Measurements from ENCODE around the gene TPST1. TPM values are rescaled to one million over a fixed set of nuclear protein-coding genes. Genes with fewer than 3 reads are reported as not detected.
"Not testable (repeated sequence)": the region's sequence is repeated elsewhere in the genome, so short reads cannot be mapped to it uniquely, and the experiment has no call there.

TPST1 gene
- polyA plus RNA-seq (2013, experiment 1 of 2): 58.0 TPM
- 58.7 TPM for polyA plus RNA-seq (2013, experiment 2 of 2)

DNA sequence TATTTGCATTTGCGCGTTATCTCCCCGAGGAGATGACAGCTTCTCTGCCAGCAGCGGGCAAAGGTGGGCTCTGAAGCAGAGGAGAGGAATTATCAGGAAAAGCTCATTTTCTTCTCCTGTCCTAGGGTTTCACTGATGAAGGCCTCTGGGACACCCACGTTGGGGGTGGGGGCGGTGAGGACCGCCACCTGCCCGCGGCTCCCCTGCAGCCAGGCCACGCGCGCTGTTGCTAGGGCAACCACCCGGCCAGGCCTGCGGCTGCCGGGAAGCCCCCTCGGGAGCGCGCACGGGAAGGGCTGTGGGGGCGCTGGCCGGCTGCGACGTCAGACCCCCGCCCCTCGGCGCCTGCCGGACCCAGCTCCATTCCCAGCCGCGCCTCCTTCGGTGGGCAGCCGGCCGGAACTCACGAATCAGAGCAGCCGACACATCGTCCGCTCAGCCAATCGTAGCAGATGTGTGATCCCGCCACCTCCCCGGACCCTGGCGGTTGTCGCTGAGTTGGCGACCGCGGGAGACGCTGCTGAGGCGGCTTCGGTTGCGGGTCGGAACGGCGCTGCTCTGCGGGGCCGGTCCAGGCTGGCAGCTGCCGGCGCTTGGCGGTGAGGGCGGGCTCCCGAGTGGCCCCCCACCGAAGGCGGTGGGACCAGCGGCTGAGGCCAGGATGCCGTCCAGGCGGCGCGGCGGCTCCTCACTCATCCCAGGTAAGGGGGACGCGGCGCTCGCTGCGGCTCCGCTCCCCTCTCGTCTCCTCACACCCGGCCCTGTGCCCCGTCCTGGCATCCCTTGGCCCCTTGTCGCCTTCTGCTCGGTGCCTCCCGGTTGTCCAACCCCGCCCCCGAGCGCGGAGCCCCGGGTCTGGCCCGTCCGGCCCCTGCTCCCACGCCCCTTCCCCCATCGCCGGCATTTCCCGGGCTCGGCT is at the start of gene TPST1:
Gene TPST1, plus strand, starts transcription at position 513 of the 919 bp plus-strand sequence. CDS start 35,092 bp downstream, outside the sequence.
- Histone ChIP-seq H2AK5ac (ENCODE audit: low read length, severe bottlenecking) (no peak within 1 kb of the TSS), H3K27me3 (ENCODE audit: control insufficient read depth in 1 of 2, insufficient read depth in 1 of 2, low read length in 2 of 2) (peaks cover 0 to under 1% of the 10 kb centered on the region in 2 experiments), H3K23ac (ENCODE audit: low read length in 2 of 2) (peak within 1 kb of the TSS; percentile 72 to 98), H3K18ac (ENCODE audit: low read depth in 1 of 2, low read length in 2 of 2) (peak within 1 kb of the TSS; percentile 87 to 99), H2BK120ac (ENCODE audit: low read depth, low read length) (peak within 1 kb of the TSS; percentile 66), H3K4me3 (ENCODE audit: insufficient read depth in 1 of 2, low read depth in 1 of 2, low read length in 2 of 2) (peak within 1 kb of the TSS; percentile 97 to 99), H4K91ac (ENCODE audit: low read length) (peak within 1 kb of the TSS; percentile 58), H3K4me1 (ENCODE audit: control insufficient read depth, insufficient read depth, low read depth, low read length) (peaks cover 8% of the 10 kb centered on the region), H3K4me2 (ENCODE audit: low read length, poor library complexity, severe bottlenecking) (peak within 1 kb of the TSS; percentile 93), H2BK15ac (ENCODE audit: low read depth, poor library complexity, severe bottlenecking) (peak within 1 kb of the TSS; percentile 95), H2AFZ (ENCODE audit: low read depth, low read length) (peak within 1 kb of the TSS; percentile 86), H2BK12ac (ENCODE audit: low read length in 2 of 2) (peak within 1 kb of the TSS in 1 of 2 experiments; percentile 94), H2BK5ac (ENCODE audit: low read depth, low read length, poor library complexity, severe bottlenecking) (peak within 1 kb of the TSS; percentile 84), H3K9ac (ENCODE audit: low read length) (peak within 1 kb of the TSS; percentile 97), H3K4ac (ENCODE audit: low read depth in 1 of 2, low read length in 2 of 2) (peak within 1 kb of the TSS; percentile 54 to 97), H4K8ac (ENCODE audit: low read length) (peak within 1 kb of the TSS; percentile 87), H3K9me3 (ENCODE audit: control insufficient read depth, low read length) (no peaks in the 10 kb centered on the region), H3K36me3 (ENCODE audit: control insufficient read depth in 1 of 2, insufficient read depth in 2 of 2, low read depth in 1 of 2, low read length in 2 of 2) (peaks cover 0 to 9% of the 10 kb centered on the region in 2 experiments), H3K14ac (ENCODE audit: low read length in 2 of 2) (peak within 1 kb of the TSS in 1 of 2 experiments; percentile 100), H3K79me1 (replicated peaks; ENCODE audit: low read length, poor library complexity, severe bottlenecking) (peaks cover 23% of the 10 kb centered on the region), H3K27ac (ENCODE audit: low read length, poor library complexity, severe bottlenecking) (peak within 1 kb of the TSS; percentile 26)
- under 1% methylated on average over 82 of the region's 90 CpGs for WGBS
- peak; percentile 90 for DNase-seq

DNA sequence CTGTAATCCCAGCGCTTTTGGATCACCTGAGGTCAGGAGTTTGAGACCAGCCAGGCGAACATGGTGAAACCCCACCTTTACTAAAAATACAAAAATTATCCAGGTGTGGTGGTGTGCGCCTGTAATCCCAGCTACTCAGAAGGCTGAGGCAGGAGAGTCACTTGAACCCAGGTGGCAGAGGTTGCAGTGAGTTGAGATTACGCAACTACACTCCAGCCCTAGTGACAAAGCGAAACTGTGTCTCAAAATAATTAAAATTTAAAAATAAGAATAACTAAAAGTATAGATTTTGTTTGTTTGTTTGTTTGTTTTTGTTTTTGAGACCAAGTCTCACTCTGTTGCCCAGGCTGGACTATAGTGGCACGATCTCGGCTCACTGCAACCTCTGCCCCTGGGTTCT is 49.1 kb upstream of the TPST1 start:
- H2BK12ac ChIP-seq (ENCODE audit: low read length in 2 of 2): not testable (repeated sequence)

DNA sequence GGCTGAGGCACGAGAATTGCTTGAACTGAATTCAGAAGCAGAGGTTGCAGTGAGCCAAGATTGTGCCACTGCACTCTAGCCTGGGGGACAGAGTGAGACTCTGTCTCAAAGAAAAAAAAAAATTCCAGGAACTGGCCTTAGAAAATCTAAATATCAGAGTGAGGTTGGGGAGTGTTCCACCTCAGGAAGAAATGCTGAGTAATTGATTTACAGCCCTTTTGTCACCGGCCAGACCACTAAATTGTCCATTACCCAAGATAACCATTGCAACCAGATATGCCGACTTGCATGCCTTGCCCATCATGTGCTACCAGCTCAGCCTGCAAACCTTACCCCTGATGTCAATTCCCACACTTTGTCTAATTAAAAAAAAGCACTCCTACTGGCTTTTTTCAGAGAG is 48.1 kb upstream of the TPST1 start:
- no peak overlapping the region for H2BK15ac ChIP-seq (ENCODE audit: low read depth, poor library complexity, severe bottlenecking)

More for the DNA sequence above, 49.1 kb upstream of the TPST1 start:
- H2BK5ac ChIP-seq (ENCODE audit: low read depth, low read length, poor library complexity, severe bottlenecking); H3K4me3 ChIP-seq (ENCODE audit: insufficient read depth in 1 of 2, low read depth in 1 of 2, low read length in 2 of 2); H2AFZ ChIP-seq (ENCODE audit: low read depth, low read length); H3K14ac ChIP-seq (ENCODE audit: low read length in 2 of 2); H3K4me2 ChIP-seq (ENCODE audit: low read length, poor library complexity, severe bottlenecking); H4K91ac ChIP-seq (ENCODE audit: low read length); H3K4ac ChIP-seq (ENCODE audit: low read depth in 1 of 2, low read length in 2 of 2); DNase-seq; H2AK5ac ChIP-seq (ENCODE audit: low read length, severe bottlenecking); H3K27ac ChIP-seq (ENCODE audit: low read length, poor library complexity, severe bottlenecking); H3K18ac ChIP-seq (ENCODE audit: low read depth in 1 of 2, low read length in 2 of 2); H3K9me3 ChIP-seq (ENCODE audit: control insufficient read depth, low read length); H2BK15ac ChIP-seq (ENCODE audit: low read depth, poor library complexity, severe bottlenecking); H3K23ac ChIP-seq (ENCODE audit: low read length in 2 of 2); H4K8ac ChIP-seq (ENCODE audit: low read length); H3K4me1 ChIP-seq (ENCODE audit: control insufficient read depth, insufficient read depth, low read depth, low read length); H3K9ac ChIP-seq (ENCODE audit: low read length); H3K27me3 ChIP-seq (ENCODE audit: control insufficient read depth in 1 of 2, insufficient read depth in 1 of 2, low read length in 2 of 2): not testable (repeated sequence)
- Histone ChIP-seq H3K79me1 (replicated peaks; ENCODE audit: low read length, poor library complexity, severe bottlenecking) (peaks cover 23% of the 10 kb centered on the region), H2BK120ac (ENCODE audit: low read depth, low read length) (peak overlapping the region; percentile 19), H3K36me3 (ENCODE audit: control insufficient read depth in 1 of 2, insufficient read depth in 2 of 2, low read depth in 1 of 2, low read length in 2 of 2) (peaks cover 36 to 54% of the 10 kb centered on the region in 2 experiments)
- 97% methylated on average over 3 of the region's 7 CpGs for WGBS

DNA sequence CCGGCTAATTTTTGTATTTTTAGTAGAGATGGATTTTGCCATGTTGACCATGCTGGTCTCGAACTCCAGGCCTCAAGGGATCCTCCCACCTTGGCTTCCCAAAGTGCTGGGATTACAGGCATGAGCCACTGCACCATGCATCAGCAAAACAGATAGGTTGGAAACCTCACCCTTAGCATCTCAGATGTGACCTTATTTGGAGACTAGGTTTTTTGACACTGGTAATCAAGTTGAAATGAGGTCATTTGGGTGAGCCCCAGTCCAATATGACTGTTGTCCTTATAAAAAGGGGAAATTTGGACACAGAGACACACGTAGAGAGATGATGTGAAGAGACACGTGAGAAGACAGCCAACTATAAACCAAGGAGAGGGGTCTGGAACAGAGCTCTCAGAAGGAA is 42.5 kb upstream of the TPST1 start:
- no peaks in the 10 kb centered on the region for H3K9me3 ChIP-seq (ENCODE audit: control insufficient read depth, low read length)
- H3K4ac ChIP-seq (ENCODE audit: low read depth in 1 of 2, low read length in 2 of 2): no peak overlapping the region
- no peak overlapping the region for H2BK15ac ChIP-seq (ENCODE audit: low read depth, poor library complexity, severe bottlenecking)
- peak overlapping the region in 1 of 2 experiments; percentile 22 for H3K18ac ChIP-seq (ENCODE audit: low read depth in 1 of 2, low read length in 2 of 2)
- no peak overlapping the region for H3K27ac ChIP-seq (ENCODE audit: low read length, poor library complexity, severe bottlenecking)
- no peak overlapping the region for H3K9ac ChIP-seq (ENCODE audit: low read length)
- DNase-seq: no peak
- H2BK5ac ChIP-seq (ENCODE audit: low read depth, low read length, poor library complexity, severe bottlenecking): no peak overlapping the region
- H2AFZ ChIP-seq (ENCODE audit: low read depth, low read length): no peak overlapping the region
- no peaks in the 10 kb centered on the region for H3K27me3 ChIP-seq (ENCODE audit: control insufficient read depth in 1 of 2, insufficient read depth in 1 of 2, low read length in 2 of 2)
- H3K4me3 ChIP-seq (ENCODE audit: insufficient read depth in 1 of 2, low read depth in 1 of 2, low read length in 2 of 2): no peak overlapping the region
- H3K36me3 ChIP-seq (ENCODE audit: control insufficient read depth in 1 of 2, insufficient read depth in 2 of 2, low read depth in 1 of 2, low read length in 2 of 2): peaks cover 0 to 11% of the 10 kb centered on the region in 2 experiments
- no peaks in the 10 kb centered on the region for H3K4me1 ChIP-seq (ENCODE audit: control insufficient read depth, insufficient read depth, low read depth, low read length)
- no peaks in the 10 kb centered on the region for H3K79me1 ChIP-seq (replicated peaks; ENCODE audit: low read length, poor library complexity, severe bottlenecking)
- no peak overlapping the region for H2BK120ac ChIP-seq (ENCODE audit: low read depth, low read length)
- no peak overlapping the region for H2AK5ac ChIP-seq (ENCODE audit: low read length, severe bottlenecking)
- H3K4me2 ChIP-seq (ENCODE audit: low read length, poor library complexity, severe bottlenecking): no peak overlapping the region
- WGBS: 98% methylated on average over 4 of the region's 4 CpGs
- H3K14ac ChIP-seq (ENCODE audit: low read length in 2 of 2): no peak overlapping the region
- no peak overlapping the region for H3K23ac ChIP-seq (ENCODE audit: low read length in 2 of 2)
- H2BK12ac ChIP-seq (ENCODE audit: low read length in 2 of 2): no peak overlapping the region
- no peak overlapping the region for H4K91ac ChIP-seq (ENCODE audit: low read length)
- H4K8ac ChIP-seq (ENCODE audit: low read length): no peak overlapping the region

More for the DNA sequence above, 48.1 kb upstream of the TPST1 start:
- H2BK120ac ChIP-seq (ENCODE audit: low read depth, low read length): no peak overlapping the region
- H3K79me1 ChIP-seq (replicated peaks; ENCODE audit: low read length, poor library complexity, severe bottlenecking): peaks cover 18% of the 10 kb centered on the region
- no peak overlapping the region for H3K18ac ChIP-seq (ENCODE audit: low read depth in 1 of 2, low read length in 2 of 2)
- no peak overlapping the region for H4K8ac ChIP-seq (ENCODE audit: low read length)
- H3K4me3 ChIP-seq (ENCODE audit: insufficient read depth in 1 of 2, low read depth in 1 of 2, low read length in 2 of 2): no peak overlapping the region
- peaks cover 29 to 54% of the 10 kb centered on the region in 2 experiments for H3K36me3 ChIP-seq (ENCODE audit: control insufficient read depth in 1 of 2, insufficient read depth in 2 of 2, low read depth in 1 of 2, low read length in 2 of 2)
- H3K4ac ChIP-seq (ENCODE audit: low read depth in 1 of 2, low read length in 2 of 2): no peak overlapping the region
- DNase-seq: no peak
- no peaks in the 10 kb centered on the region for H3K9me3 ChIP-seq (ENCODE audit: control insufficient read depth, low read length)
- no peak overlapping the region for H2AFZ ChIP-seq (ENCODE audit: low read depth, low read length)
- no peak overlapping the region for H3K27ac ChIP-seq (ENCODE audit: low read length, poor library complexity, severe bottlenecking)
- no peak overlapping the region for H4K91ac ChIP-seq (ENCODE audit: low read length)
- no peak overlapping the region for H3K9ac ChIP-seq (ENCODE audit: low read length)
- H2BK5ac ChIP-seq (ENCODE audit: low read depth, low read length, poor library complexity, severe bottlenecking): no peak overlapping the region
- H3K27me3 ChIP-seq (ENCODE audit: control insufficient read depth in 1 of 2, insufficient read depth in 1 of 2, low read length in 2 of 2): no peaks in the 10 kb centered on the region
- no peak overlapping the region for H2BK12ac ChIP-seq (ENCODE audit: low read length in 2 of 2)
- no peak overlapping the region for H3K14ac ChIP-seq (ENCODE audit: low read length in 2 of 2)
- no peak overlapping the region for H3K23ac ChIP-seq (ENCODE audit: low read length in 2 of 2)
- H3K4me1 ChIP-seq (ENCODE audit: control insufficient read depth, insufficient read depth, low read depth, low read length): peaks cover 7% of the 10 kb centered on the region
- no peak overlapping the region for H3K4me2 ChIP-seq (ENCODE audit: low read length, poor library complexity, severe bottlenecking)
- H2AK5ac ChIP-seq (ENCODE audit: low read length, severe bottlenecking): no peak overlapping the region
- 43% methylated on average over 3 of the region's 3 CpGs for WGBS
